Measurements from ENCODE around the gene ARPIN. TPM values are rescaled to one million over a fixed set of nuclear protein-coding genes. Genes with fewer than 3 reads are reported as not detected.
"Not testable (repeated sequence)": the region's sequence is repeated elsewhere in the genome, so short reads cannot be mapped to it uniquely, and the experiment has no call there.

Gene ARPIN
- not detected for total RNA-seq

DNA sequence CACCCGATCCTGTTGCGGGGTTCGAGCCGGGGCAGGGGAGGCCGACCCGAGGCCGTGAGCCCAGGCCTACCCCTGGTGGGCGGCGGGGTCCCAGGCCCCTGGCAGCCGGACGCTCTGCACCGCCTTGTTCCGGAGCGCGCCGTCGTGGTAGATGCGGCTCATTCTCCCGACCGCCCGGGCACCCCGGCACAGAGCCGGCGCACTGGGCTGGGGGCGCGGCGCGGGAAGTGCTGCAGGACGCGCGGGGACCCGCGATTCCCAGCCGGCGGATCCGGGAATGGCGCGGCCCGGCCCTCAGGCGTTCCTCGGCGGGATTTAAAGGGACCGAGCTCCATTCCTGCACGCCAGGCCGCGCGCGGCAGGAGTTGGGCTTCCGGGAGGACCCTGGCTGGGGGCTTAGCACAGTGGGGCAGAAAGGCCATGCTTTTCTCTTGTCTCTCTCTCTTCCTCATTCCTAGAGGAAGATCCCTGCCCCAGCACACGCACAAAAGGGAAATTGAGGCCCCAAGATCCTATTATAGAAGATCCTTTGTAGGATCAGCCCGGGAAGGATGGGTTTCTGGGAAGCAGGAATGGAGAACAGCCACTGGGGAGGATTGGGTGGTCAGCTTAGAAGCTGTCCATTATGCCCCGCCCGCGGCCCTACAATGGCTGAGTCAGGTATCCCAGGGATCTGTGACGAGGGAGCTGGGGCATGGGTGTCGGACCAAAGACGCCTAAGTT is at the start of gene ARPIN:
Gene ARPIN, minus strand, starts transcription at position 279 of the 723 bp plus-strand sequence. Its CDS starts 117 bp downstream, at position 162.
- ChIA-PET CTCF (no interaction called here), POLR2A (no interaction called here)

DNA sequence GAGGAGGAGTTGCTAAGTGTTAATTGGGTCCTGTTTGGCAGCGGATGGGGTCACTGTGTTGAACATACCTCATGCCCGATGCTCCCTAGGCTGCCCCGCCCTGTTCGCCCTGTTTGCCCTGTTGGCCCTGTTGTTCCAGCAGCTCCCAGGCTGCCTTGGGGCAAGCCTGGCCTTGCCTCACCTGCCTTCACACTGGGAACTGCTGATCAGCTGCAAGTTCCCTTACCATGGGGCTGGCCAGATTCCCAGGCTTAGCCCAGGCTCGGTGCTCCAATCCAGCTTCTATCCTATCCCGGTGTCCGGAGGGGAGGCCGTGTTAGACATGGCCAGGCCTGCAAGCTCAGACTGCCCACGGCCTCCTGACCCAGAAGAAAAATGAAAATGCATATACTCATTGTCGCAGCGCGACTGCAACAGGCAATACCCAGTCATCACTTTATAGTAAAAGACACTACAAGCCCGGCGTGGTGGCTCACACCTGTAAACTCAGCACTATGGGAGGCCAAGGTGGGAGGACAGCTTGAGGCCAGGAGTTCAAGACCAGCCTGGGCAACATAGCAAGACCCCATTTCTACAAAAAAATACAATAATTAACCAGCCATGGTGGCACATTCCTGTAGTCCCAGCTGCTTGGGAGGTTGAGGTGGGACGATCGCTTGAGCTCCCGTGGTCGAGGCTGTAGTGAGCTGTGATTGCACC is 45.5 kb upstream of the ARPIN start:
- POLR2A ChIA-PET, result no interaction called here
- CTCF ChIA-PET, result no interaction called here

- CTCF ChIA-PET, result not testable (repeated sequence)
These were observed 42.8 kb upstream of the ARPIN start for GRCh38 chr15:89955449-89955998.

DNA sequence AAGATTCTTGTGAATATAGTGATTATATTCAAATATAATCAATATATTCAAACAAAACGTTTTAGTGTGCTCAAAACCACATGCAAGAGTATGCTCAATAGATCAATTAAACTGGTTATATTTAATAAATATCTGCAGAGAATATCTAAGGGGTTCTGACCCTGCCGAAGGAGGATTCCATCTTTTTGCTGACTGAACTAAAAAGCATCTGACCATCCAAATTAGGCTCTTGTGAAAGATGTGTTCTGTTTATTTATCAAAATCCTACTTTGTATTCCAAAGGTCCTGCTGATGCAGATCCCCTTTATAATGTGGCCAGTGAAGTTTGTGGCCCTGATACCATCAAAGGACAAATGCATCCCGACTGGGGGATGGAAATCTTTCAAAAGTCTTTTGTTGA is 41.8 kb upstream of the ARPIN start:
- CTCF ChIA-PET, result interaction anchor here (0.5 kb wide), 1 partner anchor 1050 kb away, joined by 3 read pairs; no protein-coding TSS in a partner anchor
- POLR2A ChIA-PET, result no interaction called here

More at GRCh38 chr15:89955449-89955998, 42.8 kb upstream of the ARPIN start:
- POLR2A ChIA-PET, result not testable (repeated sequence)

GRCh38 chr15:89948796-89949195 is 36.0 kb upstream of the ARPIN start:
- CTCF ChIA-PET, result interaction anchor here (1.9 kb wide), 1 partner anchor 122 kb away, joined by 5 read pairs; no protein-coding TSS in a partner anchor
- POLR2A ChIA-PET, result no interaction called here

- CTCF ChIA-PET, result interaction anchor here (1.9 kb wide), 1 partner anchor 123 kb away, joined by 5 read pairs; no protein-coding TSS in a partner anchor
- POLR2A ChIA-PET, result no interaction called here
These were observed 34.6 kb upstream of the ARPIN start for GRCh38 chr15:89947385-89947784.

- CTCF ChIA-PET, result no interaction called here
- POLR2A ChIA-PET, result no interaction called here
These were observed 34.0 kb upstream of the ARPIN start for GRCh38 chr15:89946681-89947299.

GRCh38 chr15:89943721-89944120 is 31.0 kb upstream of the ARPIN start:
- POLR2A ChIA-PET, CTCF ChIA-PET: not testable (repeated sequence)

GRCh38 chr15:89939910-89940309 is 27.2 kb upstream of the ARPIN start:
- ChIA-PET CTCF (interaction anchor here (0.8 kb wide), 1 partner anchor 179 kb away, joined by 3 read pairs; no protein-coding TSS in a partner anchor), POLR2A (no interaction called here)

GRCh38 chr15:89939377-89939776 is 26.6 kb upstream of the ARPIN start:
- POLR2A ChIA-PET, CTCF ChIA-PET: not testable (repeated sequence)

DNA sequence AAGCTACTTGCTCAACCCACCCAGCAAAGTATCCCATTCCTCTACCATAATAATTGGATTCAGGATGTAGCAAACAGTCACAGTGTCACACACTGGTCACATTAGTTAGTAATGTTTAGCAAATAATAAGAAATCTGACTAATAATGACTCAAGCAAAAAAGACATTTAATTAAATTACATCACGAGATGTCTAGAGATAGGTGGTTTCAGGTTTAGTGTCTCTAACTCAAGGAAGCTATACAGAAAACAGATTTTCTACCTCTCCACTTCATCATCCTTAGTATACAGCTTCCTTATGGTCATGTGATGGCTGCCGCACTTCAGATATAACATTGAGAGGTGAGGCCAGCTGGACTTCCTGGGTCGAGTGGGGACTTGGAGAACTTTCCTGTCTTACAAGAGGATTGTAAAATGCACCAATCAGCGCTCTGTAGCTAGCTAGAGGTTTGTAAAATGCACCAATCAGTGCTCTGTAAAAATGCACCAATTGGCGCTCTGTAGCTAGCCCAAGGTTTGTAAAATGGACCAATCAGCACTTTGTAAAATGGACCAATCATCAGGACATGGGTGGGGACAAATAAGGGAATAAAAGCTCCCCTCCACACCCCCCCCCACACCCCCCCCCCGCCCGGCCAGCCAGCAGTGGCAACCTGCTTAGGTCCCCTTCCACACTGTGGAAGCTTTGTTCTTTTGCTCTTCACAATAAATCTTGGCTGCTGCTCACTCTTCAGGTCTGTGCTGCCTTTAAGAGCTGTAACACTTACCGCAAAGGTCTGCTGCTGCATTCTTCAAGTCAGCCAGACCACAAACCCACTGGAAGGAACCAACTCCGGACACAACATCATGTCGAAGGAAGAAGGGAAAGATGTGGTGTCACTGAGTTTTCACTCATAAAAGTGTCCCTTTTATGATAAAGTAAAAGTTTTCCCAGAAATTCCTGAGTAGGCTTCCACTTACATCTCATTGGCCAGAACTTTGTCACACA is 24.9 kb upstream of the ARPIN start:
- CTCF ChIA-PET, result interaction anchor here (1.2 kb wide), 1 partner anchor 134 kb away, joined by 4 read pairs; no protein-coding TSS in a partner anchor

GRCh38 chr15:89936786-89937265 is 24.1 kb upstream of the ARPIN start:
- ChIA-PET POLR2A (no interaction called here), CTCF (no interaction called here)

More for the DNA sequence above, 24.9 kb upstream of the ARPIN start:
- POLR2A ChIA-PET, result no interaction called here

DNA sequence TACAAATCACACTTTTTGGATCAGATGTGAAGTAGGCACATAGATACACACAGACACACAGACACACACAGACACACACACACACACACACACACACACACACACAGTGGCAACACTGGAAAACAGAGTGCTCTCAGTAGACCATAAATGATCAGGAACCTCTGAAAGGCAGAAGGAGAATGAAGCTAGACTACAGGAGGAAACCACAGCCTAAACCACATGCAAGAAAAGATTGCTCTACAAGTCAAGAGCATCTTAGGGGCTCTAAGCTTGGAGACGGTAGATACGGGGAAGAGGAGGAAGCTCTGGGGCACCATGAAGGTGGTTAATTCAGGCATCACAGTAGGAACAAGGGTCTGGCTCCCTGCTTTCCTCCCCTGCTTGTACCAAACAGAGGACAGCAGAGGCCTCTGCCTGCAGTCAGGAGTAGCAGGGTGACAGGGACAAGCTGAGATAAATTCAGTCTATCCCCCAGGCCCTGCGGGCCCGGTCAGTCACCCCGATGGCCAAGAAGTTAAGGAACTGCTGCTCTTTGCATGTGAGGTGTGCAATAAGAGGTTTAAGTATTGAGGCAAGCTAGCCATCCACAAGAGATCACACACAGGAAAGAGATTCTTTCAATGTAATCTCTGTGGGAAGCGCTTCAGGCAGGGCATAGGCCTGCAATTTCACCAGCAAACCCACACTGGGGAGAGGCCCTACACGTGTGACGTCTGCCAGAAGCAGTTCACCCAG is 23.5 kb upstream of the ARPIN start:
- CTCF ChIA-PET, result interaction anchor here (1.0 kb wide), 1 partner anchor 140 kb away, joined by 3 read pairs; no protein-coding TSS in a partner anchor
- POLR2A ChIA-PET, result no interaction called here

DNA sequence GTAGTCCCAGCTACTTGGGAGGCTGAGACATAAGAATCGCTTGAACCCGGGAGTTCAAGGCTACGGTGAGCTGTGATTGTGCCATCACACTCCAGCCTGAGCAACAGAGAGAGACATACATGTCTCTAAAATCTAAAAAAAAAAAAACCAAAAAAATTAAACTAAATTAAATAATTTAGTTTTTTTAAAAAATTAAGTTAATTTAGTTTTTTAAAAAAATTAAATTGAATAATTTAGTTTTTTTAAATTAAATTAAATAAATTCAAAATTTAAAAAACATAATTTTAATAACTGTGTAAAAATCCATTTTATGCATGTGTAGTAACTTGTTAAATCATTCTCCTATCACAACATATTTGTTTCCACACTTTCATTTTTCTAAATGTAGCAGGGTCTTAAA is 20.1 kb upstream of the ARPIN start:
- ChIA-PET POLR2A (no interaction called here), CTCF (no interaction called here)

GRCh38 chr15:89928421-89928820 is 15.7 kb upstream of the ARPIN start:
- ChIA-PET CTCF (no interaction called here), POLR2A (interaction anchor here (0.7 kb wide), 1 partner anchor 36 kb away, joined by 6 read pairs; no protein-coding TSS in a partner anchor)

GRCh38 chr15:89926158-89926557 is 13.4 kb upstream of the ARPIN start:
- ChIA-PET POLR2A (no interaction called here), CTCF (no interaction called here)

- ChIA-PET CTCF (no interaction called here), POLR2A (no interaction called here)
These were observed 4.8 kb upstream of the ARPIN start for GRCh38 chr15:89917442-89918101.

DNA sequence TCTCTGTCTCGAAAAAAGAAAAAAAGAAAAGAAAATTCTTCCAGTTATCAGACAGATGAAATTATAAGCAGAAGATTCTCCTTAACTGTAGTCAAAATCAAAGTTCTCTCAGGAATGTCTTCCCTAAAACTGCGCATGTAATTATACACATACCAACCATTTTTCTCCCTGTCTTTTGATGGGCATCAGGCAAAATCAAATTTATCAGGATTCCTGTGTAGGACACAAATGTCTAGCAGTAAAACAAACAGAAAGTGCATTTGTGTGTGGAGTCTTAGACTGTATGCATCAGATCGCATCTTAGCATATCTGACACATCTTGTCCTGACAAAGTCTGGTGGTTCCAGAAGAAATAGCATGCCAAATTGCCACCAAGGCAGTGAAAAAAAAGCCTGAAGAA is 3.9 kb upstream of the ARPIN start:
- CTCF ChIA-PET, result no interaction called here
- POLR2A ChIA-PET, result no interaction called here
